ENCODE data around the gene DDX17.

Gene DDX17

GRCh38 chr22:38469306-38469781 lies 36.8 kb downstream of the DDX17 start:
- H3K9ac ChIP-seq (ENCODE audit: low read length) = peak overlapping the region; percentile 94
- H3K23ac ChIP-seq (ENCODE audit: low read length in 2 of 2) = no peak overlapping the region
- H2BK15ac ChIP-seq (ENCODE audit: low read depth, poor library complexity, severe bottlenecking) = no peak overlapping the region
- no peak overlapping the region for H3K18ac ChIP-seq (ENCODE audit: low read depth in 1 of 2, low read length in 2 of 2)
- WGBS = 89% methylated on average over 4 of the region's 6 CpGs
- peak overlapping the region in 1 of 2 experiments; percentile 17 for H2BK12ac ChIP-seq (ENCODE audit: low read length in 2 of 2)
- H4K91ac ChIP-seq (ENCODE audit: low read length) = no peak overlapping the region
- DNase-seq = no peak
- peaks cover 0 to 4% of the 10 kb centered on the region in 2 experiments for H3K27me3 ChIP-seq (ENCODE audit: control insufficient read depth in 1 of 2, insufficient read depth in 1 of 2, low read length in 2 of 2)
- H2BK5ac ChIP-seq (ENCODE audit: low read depth, low read length, poor library complexity, severe bottlenecking) = no peak overlapping the region
- H3K4me3 ChIP-seq (ENCODE audit: insufficient read depth in 1 of 2, low read depth in 1 of 2, low read length in 2 of 2) = peak overlapping the region; percentile 75 to 88
- H2AFZ ChIP-seq (ENCODE audit: low read depth, low read length) = no peak overlapping the region
- H3K4me2 ChIP-seq (ENCODE audit: low read length, poor library complexity, severe bottlenecking) = peak overlapping the region; percentile 97
- no peak overlapping the region for H3K4ac ChIP-seq (ENCODE audit: low read depth in 1 of 2, low read length in 2 of 2)
- peaks cover 22% of the 10 kb centered on the region for H3K4me1 ChIP-seq (ENCODE audit: control insufficient read depth, insufficient read depth, low read depth, low read length)
- peak overlapping the region; percentile 15 for H2AK5ac ChIP-seq (ENCODE audit: low read length, severe bottlenecking)
- peaks cover 15 to 17% of the 10 kb centered on the region in 2 experiments for H3K36me3 ChIP-seq (ENCODE audit: control insufficient read depth in 1 of 2, insufficient read depth in 2 of 2, low read depth in 1 of 2, low read length in 2 of 2)
- H4K8ac ChIP-seq (ENCODE audit: low read length) = no peak overlapping the region
- no peaks in the 10 kb centered on the region for H3K9me3 ChIP-seq (ENCODE audit: control insufficient read depth, low read length)
- peaks cover 25% of the 10 kb centered on the region for H3K79me1 ChIP-seq (replicated peaks; ENCODE audit: low read length, poor library complexity, severe bottlenecking)
- H3K14ac ChIP-seq (ENCODE audit: low read length in 2 of 2) = peak overlapping the region in 1 of 2 experiments; percentile 29
- H2BK120ac ChIP-seq (ENCODE audit: low read depth, low read length) = no peak overlapping the region
- no peak overlapping the region for H3K27ac ChIP-seq (ENCODE audit: low read length, poor library complexity, severe bottlenecking)

GRCh38 chr22:38468443-38469305 lies 37.4 kb downstream of the DDX17 start:
- WGBS = 85% methylated on average over 24 of the region's 28 CpGs
- peak overlapping the region; percentile 94 for H3K9ac ChIP-seq (ENCODE audit: low read length)

GRCh38 chr22:38467904-38468442 lies 38.1 kb downstream of the DDX17 start, which contains the start of gene KDELR3:
Gene KDELR3, plus strand, starts transcription at chr22:38468096. Its CDS starts 138 bp downstream, at chr22:38468234.
- peak within 1 kb of the TSS; percentile 75 to 88 for H3K4me3 ChIP-seq (ENCODE audit: insufficient read depth in 1 of 2, low read depth in 1 of 2, low read length in 2 of 2)
- peak within 1 kb of the TSS; percentile 31 to 73 for H2BK12ac ChIP-seq (ENCODE audit: low read length in 2 of 2)
- peaks cover 0 to 17% of the 10 kb centered on the region in 2 experiments for H3K27me3 ChIP-seq (ENCODE audit: control insufficient read depth in 1 of 2, insufficient read depth in 1 of 2, low read length in 2 of 2)
- H2AFZ ChIP-seq (ENCODE audit: low read depth, low read length) = peak within 1 kb of the TSS; percentile 85
- H3K9ac ChIP-seq (ENCODE audit: low read length) = peak within 1 kb of the TSS; percentile 94
- H2BK5ac ChIP-seq (ENCODE audit: low read depth, low read length, poor library complexity, severe bottlenecking) = no peak within 1 kb of the TSS
- peak within 1 kb of the TSS; percentile 60 for H2AK5ac ChIP-seq (ENCODE audit: low read length, severe bottlenecking)
- H3K23ac ChIP-seq (ENCODE audit: low read length in 2 of 2) = peak within 1 kb of the TSS; percentile 27 to 81
- H3K36me3 ChIP-seq (ENCODE audit: control insufficient read depth in 1 of 2, insufficient read depth in 2 of 2, low read depth in 1 of 2, low read length in 2 of 2) = peaks cover 11 to 13% of the 10 kb centered on the region in 2 experiments
- peak within 1 kb of the TSS; percentile 97 for H3K4me2 ChIP-seq (ENCODE audit: low read length, poor library complexity, severe bottlenecking)
- peak within 1 kb of the TSS; percentile 95 for H2BK120ac ChIP-seq (ENCODE audit: low read depth, low read length)
- H3K4me1 ChIP-seq (ENCODE audit: control insufficient read depth, insufficient read depth, low read depth, low read length) = peaks cover 28% of the 10 kb centered on the region
- DNase-seq = peak; percentile 71
- peak within 1 kb of the TSS; percentile 97 to 100 for H3K4ac ChIP-seq (ENCODE audit: low read depth in 1 of 2, low read length in 2 of 2)
- peak within 1 kb of the TSS; percentile 99 to 100 for H3K18ac ChIP-seq (ENCODE audit: low read depth in 1 of 2, low read length in 2 of 2)
- peaks cover 25% of the 10 kb centered on the region for H3K79me1 ChIP-seq (replicated peaks; ENCODE audit: low read length, poor library complexity, severe bottlenecking)
- no peaks in the 10 kb centered on the region for H3K9me3 ChIP-seq (ENCODE audit: control insufficient read depth, low read length)
- peak within 1 kb of the TSS; percentile 65 for H2BK15ac ChIP-seq (ENCODE audit: low read depth, poor library complexity, severe bottlenecking)
- H4K91ac ChIP-seq (ENCODE audit: low read length) = peak within 1 kb of the TSS; percentile 99
- WGBS = under 1% methylated on average over 43 of the region's 53 CpGs
- H4K8ac ChIP-seq (ENCODE audit: low read length) = peak within 1 kb of the TSS; percentile 99
- peak within 1 kb of the TSS in 1 of 2 experiments; percentile 99 for H3K14ac ChIP-seq (ENCODE audit: low read length in 2 of 2)
- H3K27ac ChIP-seq (ENCODE audit: low read length, poor library complexity, severe bottlenecking) = no peak within 1 kb of the TSS

More at GRCh38 chr22:38468443-38469305, 37.4 kb downstream of the DDX17 start:
- peak overlapping the region; percentile 75 to 88 for H3K4me3 ChIP-seq (ENCODE audit: insufficient read depth in 1 of 2, low read depth in 1 of 2, low read length in 2 of 2)
- peaks cover 25% of the 10 kb centered on the region for H3K79me1 ChIP-seq (replicated peaks; ENCODE audit: low read length, poor library complexity, severe bottlenecking)
- peaks cover 24% of the 10 kb centered on the region for H3K4me1 ChIP-seq (ENCODE audit: control insufficient read depth, insufficient read depth, low read depth, low read length)
- H3K27ac ChIP-seq (ENCODE audit: low read length, poor library complexity, severe bottlenecking) = no peak overlapping the region
- H3K27me3 ChIP-seq (ENCODE audit: control insufficient read depth in 1 of 2, insufficient read depth in 1 of 2, low read length in 2 of 2) = peaks cover 0 to 10% of the 10 kb centered on the region in 2 experiments
- peak overlapping the region in 1 of 2 experiments; percentile 73 for H2BK12ac ChIP-seq (ENCODE audit: low read length in 2 of 2)
- peak overlapping the region; percentile 99 to 100 for H3K18ac ChIP-seq (ENCODE audit: low read depth in 1 of 2, low read length in 2 of 2)
- peak overlapping the region; percentile 97 to 100 for H3K4ac ChIP-seq (ENCODE audit: low read depth in 1 of 2, low read length in 2 of 2)
- no peaks in the 10 kb centered on the region for H3K9me3 ChIP-seq (ENCODE audit: control insufficient read depth, low read length)
- no peak for DNase-seq
- peak overlapping the region; percentile 99 for H4K91ac ChIP-seq (ENCODE audit: low read length)
- peak overlapping the region; percentile 86 for H2BK120ac ChIP-seq (ENCODE audit: low read depth, low read length)
- H2AFZ ChIP-seq (ENCODE audit: low read depth, low read length) = peak overlapping the region; percentile 8
- H2BK5ac ChIP-seq (ENCODE audit: low read depth, low read length, poor library complexity, severe bottlenecking) = no peak overlapping the region
- H3K23ac ChIP-seq (ENCODE audit: low read length in 2 of 2) = peak overlapping the region in 1 of 2 experiments; percentile 81
- peak overlapping the region; percentile 33 for H2AK5ac ChIP-seq (ENCODE audit: low read length, severe bottlenecking)
- H2BK15ac ChIP-seq (ENCODE audit: low read depth, poor library complexity, severe bottlenecking) = peak overlapping the region; percentile 56
- H3K36me3 ChIP-seq (ENCODE audit: control insufficient read depth in 1 of 2, insufficient read depth in 2 of 2, low read depth in 1 of 2, low read length in 2 of 2) = peaks cover 11 to 13% of the 10 kb centered on the region in 2 experiments
- H3K4me2 ChIP-seq (ENCODE audit: low read length, poor library complexity, severe bottlenecking) = peak overlapping the region; percentile 97
- H4K8ac ChIP-seq (ENCODE audit: low read length) = peak overlapping the region; percentile 99
- H3K14ac ChIP-seq (ENCODE audit: low read length in 2 of 2) = peak overlapping the region in 1 of 2 experiments; percentile 99

Data from mesenchymal stem cell (in vitro differentiated cells and primary cell).